Omental fat pad (tissue), 4 donors: ENCODE results near the gene HCN2. TPM values are rescaled to one million over a fixed set of nuclear protein-coding genes. Genes with fewer than 3 reads are reported as not detected.

Source experiments
- ATAC-seq: fragments of 150-250 bp; one replicate; pipeline ENCODE4 v1.9.1; 2016; ENCODE audit warnings: mild to moderate bottlenecking, moderate library complexity; ENCODE audit not compliant: low FRiP score
- DNase-seq: peaks from one replicate; pipeline ENCODE4 v3.0.0-alpha.2; 2019; ENCODE audit warnings: low spot score
- CTCF ChIP-seq, 3 donors: fragments of 450-650 bp; IDR thresholded peaks; one replicate each; pipeline ENCODE4 v1.5.1; 2016 to 2017; ENCODE audit warnings: antibody characterized with exemption in 3 of 3, mild to moderate bottlenecking in 3 of 3, moderate library complexity in 2 of 3
- total RNA-seq, 4 donors: library from RNA; depleted of rRNA; stranded (reverse); fragments of >200 nt; gene quantifications; one replicate each; pipeline ENCODE4 v1.1.0, GENCODE V29; 2016

The HCN2 gene
- total RNA-seq, 4 donors from 2014 or later: 0.13 to 0.56 TPM; not detected in 2

GRCh38 chr19:588093-588740 is 1.5 kb upstream of the HCN2 start:
- TF ChIP-seq CTCF (IDR thresholded peaks at IDR 0.05): no peak
- DNase-seq: no peak
- ATAC-seq: no peak

GRCh38 chr19:588741-589692 is 664 bp upstream of the HCN2 start:
- no peak for TF ChIP-seq CTCF (IDR thresholded peaks at IDR 0.05)
- DNase-seq (no peak), ATAC-seq (no peak)

GRCh38 chr19:590396-590745 is 690 bp downstream of the HCN2 start:
- no peak for TF ChIP-seq CTCF (IDR thresholded peaks at IDR 0.05)
- DNase-seq (no peak), ATAC-seq (no peak)

- DNase-seq: no peak
Observed at GRCh38 chr19:590750-591098, 1.0 kb downstream of the HCN2 start.

GRCh38 chr19:591099-591958 is 1.6 kb downstream of the HCN2 start:
- no peak for ATAC-seq
- no peak for TF ChIP-seq CTCF (IDR thresholded peaks at IDR 0.05)
- no peak for DNase-seq

More at GRCh38 chr19:590750-591098, 1.0 kb downstream of the HCN2 start:
- no peak for TF ChIP-seq CTCF (IDR thresholded peaks at IDR 0.05)
- no peak for ATAC-seq

GRCh38 chr19:592101-592500 is 2.4 kb downstream of the HCN2 start:
- ATAC-seq (no peak), DNase-seq (no peak)
- TF ChIP-seq CTCF (IDR thresholded peaks at IDR 0.05): no peak
